ENCODE measurements around the gene IL10RB.

DNA sequence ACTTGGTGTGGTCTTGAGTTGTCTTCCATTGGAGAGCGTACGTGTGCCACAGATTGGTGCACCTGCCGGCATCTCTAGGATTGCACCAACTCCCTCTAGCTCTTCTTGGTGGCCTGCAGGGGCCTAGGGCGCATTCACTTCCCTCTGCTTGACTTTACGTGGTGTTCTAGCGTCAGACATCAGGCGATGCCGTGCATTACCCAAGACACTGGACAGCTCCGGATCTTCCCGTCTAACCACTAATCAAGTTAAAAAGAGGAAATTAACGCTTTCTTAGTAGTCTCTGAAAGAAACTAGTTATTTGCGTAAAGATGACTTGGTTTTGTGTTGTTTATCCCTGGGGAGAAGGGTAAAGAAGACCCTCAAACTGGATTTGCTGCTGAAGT, 510 bp upstream of the IL10RB start:
- no peak for TF ChIP-seq POLR2A (IDR thresholded peaks at IDR 0.05)
- TF ChIP-seq, protein P1, sequence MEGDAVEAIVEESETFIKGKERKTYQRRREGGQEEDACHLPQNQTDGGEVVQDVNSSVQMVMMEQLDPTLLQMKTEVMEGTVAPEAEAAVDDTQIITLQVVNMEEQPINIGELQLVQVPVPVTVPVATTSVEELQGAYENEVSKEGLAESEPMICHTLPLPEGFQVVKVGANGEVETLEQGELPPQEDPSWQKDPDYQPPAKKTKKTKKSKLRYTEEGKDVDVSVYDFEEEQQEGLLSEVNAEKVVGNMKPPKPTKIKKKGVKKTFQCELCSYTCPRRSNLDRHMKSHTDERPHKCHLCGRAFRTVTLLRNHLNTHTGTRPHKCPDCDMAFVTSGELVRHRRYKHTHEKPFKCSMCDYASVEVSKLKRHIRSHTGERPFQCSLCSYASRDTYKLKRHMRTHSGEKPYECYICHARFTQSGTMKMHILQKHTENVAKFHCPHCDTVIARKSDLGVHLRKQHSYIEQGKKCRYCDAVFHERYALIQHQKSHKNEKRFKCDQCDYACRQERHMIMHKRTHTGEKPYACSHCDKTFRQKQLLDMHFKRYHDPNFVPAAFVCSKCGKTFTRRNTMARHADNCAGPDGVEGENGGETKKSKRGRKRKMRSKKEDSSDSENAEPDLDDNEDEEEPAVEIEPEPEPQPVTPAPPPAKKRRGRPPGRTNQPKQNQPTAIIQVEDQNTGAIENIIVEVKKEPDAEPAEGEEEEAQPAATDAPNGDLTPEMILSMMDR (IDR thresholded peaks at IDR 0.05): no peak
